H54 (cell line): ENCODE results near the gene B3GALNT2.

Experiments
- DNase-seq: peaks from one replicate; pipeline ENCODE4 v3.0.0; 2011; ENCODE audit warnings: low spot score, mixed read lengths; ENCODE audit not compliant: insufficient read length
- FAIRE-seq: peaks from 3 replicates; lab custom pipeline; 2011; peaks lifted over from hg19 to GRCh38; lab: Jason Lieb, UNC
- POLR2A ChIP-seq: IDR thresholded peaks from 2 replicates; pipeline ENCODE4 v1.6.1; 2011; ENCODE audit warnings: low read depth, mild to moderate bottlenecking, low read length

The B3GALNT2 gene

DNA sequence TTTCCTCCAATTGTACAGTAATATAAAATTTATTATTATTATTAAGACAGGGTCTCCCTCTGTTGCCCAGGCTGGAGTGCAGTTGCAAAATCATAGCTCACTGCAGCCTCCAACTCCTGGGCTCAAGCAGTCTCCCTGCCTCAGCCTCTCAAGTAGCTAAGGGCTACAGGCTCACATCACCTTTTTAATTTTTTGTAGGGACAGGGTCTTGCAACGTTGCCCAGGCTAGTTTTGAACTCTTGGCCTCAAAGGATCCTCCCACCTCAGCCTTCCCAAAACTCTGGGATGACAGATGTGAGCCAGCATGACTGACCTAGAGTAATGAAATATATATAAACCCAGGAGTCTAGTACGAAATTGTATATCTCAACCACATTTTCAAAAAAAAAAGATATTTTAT, 49.2 kb downstream of the B3GALNT2 start:
- no peak for DNase-seq
- FAIRE-seq, result no peak
- TF ChIP-seq POLR2A, result no peak

DNA sequence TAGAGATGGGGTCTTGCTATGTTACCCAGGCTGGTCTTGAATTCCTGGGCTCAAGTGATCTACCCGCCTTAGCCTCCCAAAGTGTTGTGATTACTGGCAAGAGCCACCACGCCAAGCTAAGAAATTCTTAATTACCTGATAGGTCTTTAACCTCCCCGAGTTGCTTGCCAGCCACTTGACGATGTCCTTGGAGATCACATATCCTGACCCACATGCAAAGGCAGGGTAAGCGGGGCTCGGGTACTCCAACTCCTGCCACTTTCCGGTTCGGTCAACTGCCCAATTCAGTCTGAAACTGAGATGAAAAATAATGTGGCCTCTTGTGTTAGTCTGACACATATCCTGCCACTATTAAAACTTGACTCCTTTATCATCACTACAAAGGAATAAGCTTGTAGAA, 50.2 kb downstream of the B3GALNT2 start:
- no peak for DNase-seq
- no peak for FAIRE-seq

DNA sequence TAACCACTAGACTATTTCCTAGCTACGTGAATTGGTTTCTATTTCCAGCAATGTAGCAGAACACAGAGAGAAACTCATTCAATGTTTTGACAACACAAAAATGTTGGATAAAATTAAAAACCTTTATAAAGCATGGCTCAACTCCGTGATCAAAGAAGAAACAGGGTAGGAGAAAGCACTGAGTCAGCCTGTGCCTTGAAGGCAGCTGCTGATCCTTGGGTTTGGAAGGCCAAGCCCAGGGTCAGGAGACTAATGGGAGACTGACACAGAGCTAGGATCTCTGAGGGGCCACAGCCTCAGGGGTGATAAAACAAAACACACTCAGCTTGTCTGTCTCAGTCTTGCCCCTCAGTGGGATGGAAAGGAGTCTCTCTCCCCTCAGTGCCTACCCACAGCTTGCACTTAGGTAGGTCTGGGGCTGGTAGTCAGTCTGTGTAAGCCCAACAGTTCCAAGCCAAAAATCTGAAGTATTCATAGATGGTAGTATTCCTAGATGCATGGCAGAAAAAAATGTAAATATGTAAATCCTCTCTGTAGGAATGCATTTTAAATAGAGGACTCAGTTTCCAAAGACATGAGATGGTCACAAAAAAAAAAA, 53.3 kb downstream of the B3GALNT2 start:
- TF ChIP-seq POLR2A, result no peak
- DNase-seq, result no peak
- FAIRE-seq, result no peak

More for the DNA sequence above, 50.2 kb downstream of the B3GALNT2 start:
- TF ChIP-seq POLR2A, result no peak

DNA sequence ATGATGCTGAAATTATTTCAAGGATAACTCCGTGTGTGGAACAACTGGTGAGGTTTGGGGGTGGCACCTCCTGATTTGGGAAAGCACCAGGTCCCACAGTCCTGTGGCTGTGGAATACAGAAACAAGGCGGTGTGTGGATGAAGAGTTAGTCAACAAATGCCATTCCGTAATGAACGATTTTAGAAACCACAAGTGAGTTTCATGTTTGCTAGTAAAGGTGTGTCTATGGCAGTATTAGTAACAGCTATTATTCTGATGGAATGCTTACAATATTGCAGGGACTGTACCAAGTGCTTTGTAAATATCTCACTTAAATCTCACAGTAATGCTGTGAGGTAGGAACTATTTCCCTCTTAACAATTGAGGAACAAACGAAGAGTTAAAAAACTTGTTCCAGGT, 53.8 kb downstream of the B3GALNT2 start:
- TF ChIP-seq POLR2A, result no peak
- FAIRE-seq, result no peak
- DNase-seq, result no peak

DNA sequence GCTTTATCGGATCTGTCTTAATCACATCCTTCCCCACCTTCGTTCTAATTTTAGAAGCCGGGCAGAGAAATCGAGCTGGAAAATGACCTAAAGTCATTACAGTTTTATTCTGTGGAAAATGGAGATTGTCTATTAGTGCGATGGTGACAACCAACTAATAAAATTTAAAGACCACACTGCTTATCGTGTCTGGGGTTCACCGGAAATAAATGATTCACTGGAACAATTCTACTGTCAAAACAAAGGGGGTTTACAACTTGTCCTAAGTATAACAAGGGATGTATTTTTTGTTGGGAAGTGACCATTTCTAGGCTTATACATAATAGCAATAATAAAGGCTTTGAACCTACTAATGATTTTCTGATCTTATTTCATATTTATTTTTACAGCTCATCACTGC, 55.6 kb downstream of the B3GALNT2 start:
- DNase-seq (no peak), FAIRE-seq (no peak)
- TF ChIP-seq POLR2A, result no peak

DNA sequence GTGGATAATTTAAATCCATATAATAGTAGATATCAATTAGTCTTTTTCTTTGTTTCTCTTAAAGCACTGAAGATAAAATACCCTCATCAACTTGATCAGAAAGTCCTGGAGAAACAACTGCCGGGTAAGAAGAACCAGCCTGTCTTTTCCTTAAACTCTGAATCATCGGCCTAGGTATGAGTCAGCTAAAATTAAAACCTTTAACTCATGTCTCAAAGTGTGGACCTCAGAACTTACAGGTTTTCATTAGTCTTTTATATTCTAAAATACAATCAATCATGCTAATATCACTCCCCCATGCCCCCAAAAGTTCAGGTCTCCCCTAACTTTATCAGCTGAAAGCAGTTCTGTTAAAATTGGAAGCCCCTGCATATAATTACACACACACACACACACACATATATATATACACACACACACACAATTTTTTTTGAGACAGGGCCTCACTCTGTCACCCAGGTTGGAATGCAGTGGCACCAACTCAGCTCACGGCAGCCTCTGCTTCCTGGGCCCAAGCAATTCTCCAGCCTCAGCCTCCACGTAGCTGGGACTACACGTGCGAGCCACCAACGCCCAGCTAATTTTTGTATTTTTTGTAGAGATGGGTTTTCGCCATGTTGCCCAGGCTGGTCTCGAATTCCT, 61.3 kb downstream of the B3GALNT2 start:
- FAIRE-seq (no peak), DNase-seq (peak; percentile 48)
- TF ChIP-seq POLR2A, result no peak

DNA sequence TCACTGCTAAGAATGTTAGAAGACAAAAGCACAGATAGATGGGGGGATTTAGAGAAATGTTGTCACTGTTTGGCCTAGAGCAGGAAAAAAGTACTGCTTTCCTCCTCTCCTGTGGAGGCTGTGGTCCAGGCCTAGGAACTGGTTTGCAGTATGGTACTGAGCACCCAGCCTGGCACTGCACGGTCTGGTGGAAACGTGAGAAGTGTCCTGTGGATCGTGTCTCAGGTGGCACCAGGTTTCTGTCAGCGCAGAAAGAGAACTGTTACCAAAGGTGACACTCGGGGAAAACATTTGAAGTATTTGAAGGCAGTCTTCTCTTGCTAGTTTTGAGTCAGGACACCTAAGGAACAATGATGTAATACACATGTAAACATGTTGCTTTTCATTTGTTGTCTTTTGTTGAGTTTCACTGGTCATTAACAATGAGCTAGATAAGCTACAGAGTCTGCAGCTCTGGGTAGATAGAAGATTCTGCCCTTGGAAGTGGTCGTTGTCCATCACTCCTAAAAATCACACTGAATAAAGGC, 63.0 kb downstream of the B3GALNT2 start:
- no peak for FAIRE-seq
- no peak for DNase-seq
- no peak for TF ChIP-seq POLR2A

DNA sequence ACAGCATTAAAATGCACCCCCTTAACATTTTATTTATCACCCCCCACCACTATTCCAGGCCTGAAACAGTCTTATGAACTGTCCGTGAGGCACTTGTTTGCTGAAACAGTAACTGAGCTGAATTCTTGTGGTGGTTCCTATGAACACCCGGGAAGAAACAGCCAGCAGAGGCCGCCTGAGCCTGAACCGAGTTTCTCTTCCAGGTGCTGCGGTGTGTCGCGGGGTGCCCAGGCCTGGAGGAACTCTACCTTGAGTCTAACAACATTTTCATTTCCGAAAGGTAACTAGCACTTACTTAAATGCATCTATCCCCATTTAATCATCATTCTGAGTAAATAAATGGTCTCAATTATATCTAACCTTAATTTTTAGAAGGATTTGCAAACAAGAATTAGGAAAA, 70.3 kb downstream of the B3GALNT2 start:
- no peak for DNase-seq
- no peak for FAIRE-seq
- no peak for TF ChIP-seq POLR2A

DNA sequence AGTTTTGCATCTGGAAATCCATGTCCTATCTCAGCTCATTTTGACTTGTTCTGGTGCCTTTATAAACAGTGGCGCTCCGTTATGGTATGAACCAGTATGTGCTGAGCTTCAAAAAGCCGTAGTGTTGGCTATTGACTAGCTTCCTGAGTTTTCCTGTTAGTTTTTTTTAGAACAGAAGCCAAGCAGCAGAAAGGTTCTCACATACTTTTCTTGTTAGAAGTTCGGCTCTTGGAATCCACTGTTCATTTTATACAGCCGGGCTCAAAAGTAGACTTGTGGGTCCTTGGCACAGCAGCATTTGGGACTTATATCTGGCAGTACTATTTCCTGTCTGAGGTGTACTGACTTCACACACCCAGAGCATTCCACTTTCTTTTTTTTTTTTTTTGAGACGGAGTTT, 73.3 kb downstream of the B3GALNT2 start:
- DNase-seq (no peak), FAIRE-seq (no peak)
- TF ChIP-seq POLR2A, result no peak

DNA sequence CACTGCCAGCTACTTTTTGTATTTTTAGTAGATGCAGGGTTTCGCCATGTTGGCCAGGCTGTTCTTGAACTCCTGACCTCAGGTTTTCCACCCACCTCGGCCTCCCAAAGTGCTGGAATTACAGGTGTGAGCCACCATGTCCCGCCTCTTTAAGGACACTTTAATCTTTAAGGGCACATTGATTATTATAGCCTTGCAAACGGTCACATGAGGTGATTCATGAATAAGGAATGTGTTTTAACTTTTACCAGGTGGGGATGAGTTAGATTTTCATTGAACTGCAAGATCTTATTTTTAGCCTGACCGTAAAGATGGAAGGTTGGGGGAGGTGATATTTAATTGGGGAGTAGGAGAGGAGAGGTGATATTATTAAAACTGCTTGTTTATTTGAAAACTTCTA, 75.1 kb downstream of the B3GALNT2 start:
- no peak for FAIRE-seq

DNA sequence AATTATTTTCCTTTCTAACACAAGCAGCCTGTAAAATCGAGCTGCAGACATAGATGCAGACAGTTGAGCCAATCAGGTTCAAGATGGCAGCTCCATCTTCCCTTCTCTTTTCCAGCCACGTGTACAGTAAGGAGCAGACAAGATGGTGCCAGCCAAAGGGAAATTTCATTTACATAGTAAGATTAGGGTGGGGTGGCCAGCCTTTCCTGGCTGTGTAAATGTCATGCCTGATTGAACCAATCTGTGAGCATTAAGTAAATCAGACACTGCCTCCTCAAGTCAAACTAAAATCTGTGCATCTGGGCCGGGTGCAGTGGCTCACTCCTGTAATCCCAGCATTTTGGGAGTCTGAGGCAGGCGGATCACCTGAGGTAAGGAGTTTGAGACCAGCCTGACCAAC, 76.8 kb downstream of the B3GALNT2 start:
- no peak for TF ChIP-seq POLR2A
- FAIRE-seq, result no peak
- DNase-seq, result no peak

More for the DNA sequence above, 75.1 kb downstream of the B3GALNT2 start:
- DNase-seq, result no peak
- TF ChIP-seq POLR2A, result no peak

DNA sequence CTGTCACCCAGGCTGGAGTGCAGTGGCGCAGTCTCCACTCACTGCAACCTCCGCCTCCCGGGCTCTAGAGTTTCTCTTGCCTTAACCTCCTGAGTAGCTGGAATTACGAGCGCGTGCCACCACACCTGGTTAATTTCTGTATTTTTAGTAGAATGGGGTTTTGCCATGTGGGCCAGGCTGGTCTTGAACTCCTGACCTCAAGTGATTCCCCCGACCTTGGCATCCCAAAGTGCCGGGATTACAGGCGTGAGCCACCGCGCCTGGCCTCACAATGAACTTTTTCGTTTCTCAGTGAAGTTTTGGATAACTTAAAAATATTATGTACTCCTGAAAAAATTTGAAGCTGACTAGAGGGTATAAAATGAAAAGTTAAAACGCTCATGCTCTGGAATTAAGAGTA, 77.6 kb downstream of the B3GALNT2 start:
- FAIRE-seq, result no peak
- no peak for DNase-seq
- no peak for TF ChIP-seq POLR2A

DNA sequence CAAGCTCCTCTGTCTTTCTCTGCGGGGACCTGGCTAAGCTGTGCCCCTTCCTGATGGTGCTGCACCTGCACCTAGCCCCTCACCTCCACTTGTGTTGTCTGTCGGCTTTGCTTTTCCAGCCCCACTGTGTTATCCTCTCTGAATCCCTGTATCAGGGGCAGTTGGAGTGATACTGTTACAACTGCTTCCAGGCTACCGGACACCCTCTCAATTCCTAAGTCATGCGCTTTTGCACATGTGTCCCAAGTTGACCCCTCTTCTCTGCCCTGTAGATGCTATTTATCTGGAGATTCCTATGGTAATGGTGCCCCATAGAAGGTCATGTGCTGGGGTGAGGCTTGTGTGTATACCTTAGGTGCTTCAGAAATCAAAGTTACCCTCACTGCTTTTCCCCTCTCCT, 78.1 kb downstream of the B3GALNT2 start:
- no peak for FAIRE-seq
- no peak for TF ChIP-seq POLR2A
- no peak for DNase-seq

DNA sequence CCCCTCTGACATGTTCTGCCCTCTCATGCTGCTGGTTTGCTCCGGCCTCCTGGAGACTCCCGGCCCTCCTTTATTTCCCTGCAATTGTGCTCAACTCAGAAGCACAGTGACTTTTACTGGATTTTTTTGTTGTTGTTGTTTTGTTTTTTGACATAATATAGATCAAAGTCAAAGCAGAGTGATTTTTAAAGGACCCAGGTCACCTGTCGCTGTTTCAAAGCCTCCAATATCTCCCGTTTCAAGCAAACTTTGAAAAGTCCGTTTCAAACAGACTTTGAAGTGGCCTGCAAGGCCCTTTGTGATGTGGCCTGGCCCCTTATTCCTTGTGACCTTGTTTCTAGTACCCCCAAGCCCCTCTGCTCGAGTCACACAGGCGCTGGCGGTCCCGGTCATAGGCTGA, 78.9 kb downstream of the B3GALNT2 start:
- DNase-seq (no peak), FAIRE-seq (no peak)
- TF ChIP-seq POLR2A, result no peak

DNA sequence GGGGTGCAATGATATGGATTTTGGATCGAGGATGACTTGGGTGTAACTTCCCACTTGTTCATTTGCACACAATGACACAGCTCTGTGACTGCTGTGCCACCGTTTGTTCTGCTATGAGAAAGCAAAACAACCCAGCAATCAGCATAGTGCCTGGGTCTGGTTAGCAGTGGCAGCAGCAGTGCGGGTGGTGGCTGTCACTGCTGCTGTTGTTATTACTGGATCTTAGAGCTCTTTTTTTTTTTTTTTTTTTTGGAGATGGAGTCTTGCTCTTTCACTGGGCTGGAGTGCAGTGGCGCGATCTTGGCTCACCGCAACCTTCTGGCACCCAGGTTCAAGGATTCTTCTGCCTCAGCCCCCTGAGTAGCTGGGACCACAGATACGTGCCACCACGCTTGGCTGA, 80.2 kb downstream of the B3GALNT2 start:
- no peak for TF ChIP-seq POLR2A
- no peak for FAIRE-seq

DNA sequence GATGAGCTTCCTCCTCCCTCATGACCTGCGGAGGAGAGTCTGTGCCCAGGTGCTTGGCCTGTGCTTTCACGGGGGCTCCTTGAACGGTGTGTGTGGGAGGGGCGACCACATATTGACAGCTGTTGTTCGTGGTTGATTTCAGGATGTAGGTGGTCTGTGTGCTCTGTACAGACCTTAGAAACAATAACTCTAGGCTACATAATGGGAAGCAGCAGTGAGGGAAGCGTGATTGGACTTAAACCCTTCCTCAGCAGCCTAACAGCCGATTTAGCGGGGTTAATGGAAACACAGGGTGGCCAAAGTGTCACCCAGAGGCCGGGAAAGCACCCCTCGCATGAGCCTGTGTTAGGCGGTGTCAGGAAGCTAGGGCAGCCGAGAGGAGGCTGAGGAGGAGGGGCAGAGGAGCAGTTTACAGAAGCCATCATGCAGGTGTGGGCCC, 81.0 kb downstream of the B3GALNT2 start:
- DNase-seq (no peak), FAIRE-seq (no peak)
- TF ChIP-seq POLR2A, result no peak

More for the DNA sequence above, 80.2 kb downstream of the B3GALNT2 start:
- DNase-seq, result no peak
